ENCODE measurements around the gene SLFN11. TPM values are rescaled to one million over a fixed set of nuclear protein-coding genes. Genes with fewer than 3 reads are reported as not detected.

SLFN11 gene
- total and polyA plus RNA-seq, 9 of the 15 experiments (the other 6 are each of a cell fraction or from before 2014, with no cell fraction given), result 0.04 to 0.21 TPM; not detected in 7

GRCh38 chr17:35390663-35391062, 17.2 kb upstream of the SLFN11 start:
- DNase-seq (ENCODE audit: extremely low read depth in 1 of 4, low spot score in 3 of 4) (no peak), ATAC-seq (no peak), FAIRE-seq (no peak)
- intact Hi-C loops (cut with micrococcal nuclease), result no loop called here
- POLR2A ChIA-PET, result no interaction called here
- no peak for TF ChIP-seq RBM34 (IDR thresholded peaks at IDR 0.05; ENCODE audit: borderline replicate concordance, insufficient read depth, low read length)
- peak; percentile 55 for TF ChIP-seq CEBPB (tag; IDR thresholded peaks at IDR 0.05)
- no peak for TF ChIP-seq THAP7 (CRISPR knock-in tag; IDR thresholded peaks at IDR 0.05)
- TF ChIP-seq RFX7 (CRISPR knock-in tag; IDR thresholded peaks at IDR 0.05), result no peak
- TF ChIP-seq ZNF511 (CRISPR knock-in tag; IDR thresholded peaks at IDR 0.05), result no peak
- TF ChIP-seq NR3C1 (CRISPR knock-in tag; IDR thresholded peaks at IDR 0.05), result no peak
- no peak for TF ChIP-seq TRIM25 (IDR thresholded peaks at IDR 0.05; ENCODE audit: borderline replicate concordance)
- TF ChIP-seq HMGXB4 (CRISPR knock-in tag; IDR thresholded peaks at IDR 0.05), result no peak
- no peak for TF ChIP-seq CEBPG (CRISPR knock-in tag; IDR thresholded peaks at IDR 0.05)
- TF ChIP-seq CEBPG (tag; conservative IDR thresholded peaks at IDR 0.05 in 1 of 2, IDR thresholded peaks at IDR 0.05 in 1 of 2), result peak in 1 of 2 experiments; percentile 50; a peak in 2 of 4 replicates
- no peak for TF ChIP-seq PPARD (CRISPR knock-in tag; IDR thresholded peaks at IDR 0.05)
- TF ChIP-seq ZFP1 (CRISPR knock-in tag; IDR thresholded peaks at IDR 0.05), result no peak
- Histone ChIP-seq H3K36me3 (ENCODE audit: control insufficient read depth, insufficient read depth, low read length) (no peaks in the 10 kb centered on the region), H3K79me2 (ENCODE audit: control insufficient read depth, insufficient read depth, low read length) (no peaks in the 10 kb centered on the region), H4K20me1 (replicated peaks; ENCODE audit: control insufficient read depth, insufficient read depth, low read length) (no peaks in the 10 kb centered on the region), H3K27ac (ENCODE audit: extremely low read depth, low read depth, low read length) (no peak overlapping the region), H3K4me3 (no peak overlapping the region), H2AFZ (ENCODE audit: low read depth, low read length) (no peak overlapping the region), H3K9me3 (replicated peaks; ENCODE audit: control insufficient read depth, insufficient read depth, low read depth, low read length) (no peaks in the 10 kb centered on the region), H3K4me2 (ENCODE audit: insufficient read depth, low read length) (no peak overlapping the region), H3K27me3 (ENCODE audit: control insufficient read depth in 2 of 2, insufficient read depth in 2 of 2, low read length in 2 of 2) (no peaks in the 10 kb centered on the region; a peak in 1 of 5 replicates), H3K9ac (ENCODE audit: insufficient read depth in 1 of 2, low read depth in 2 of 2, low read length in 2 of 2) (no peak overlapping the region), H3K4me1 (replicated peaks in 1 of 2; ENCODE audit: control insufficient read depth in 2 of 2, insufficient read depth in 2 of 2, low read length in 2 of 2) (no peaks in the 10 kb centered on the region; a peak in 1 of 5 replicates), H3K9me1 (ENCODE audit: control insufficient read depth, insufficient read depth, low read length) (no peaks in the 10 kb centered on the region)
- WGBS (ENCODE audit: insufficient coverage, low coverage, missing lambda C conversion rate), result 5% methylated on average over 2 of the region's 2 CpGs
- CTCF ChIA-PET (ENCODE audit: low intra/inter-chr PET ratio), result no interaction called here
- BruUV-seq (replicated peaks), result no TSS peak
- in situ Hi-C loops (cut with MboI), result no loop called here

All from K562 (cell line).